H1 (cell line): ENCODE data around the gene ZDHHC22. TPM values are rescaled to one million over a fixed set of nuclear protein-coding genes. Genes with fewer than 3 reads are reported as not detected.

Experiments used
- CTCF ChIA-PET: fragments of 300-600 bp; sonication (Branson Sonifier 250); formaldehyde crosslinking; loops from one replicate; lab custom pipeline; 2021; ENCODE audit not compliant: partially characterized antibody; lab: Charles Lee
- POLR2A ChIA-PET: fragments of 300-600 bp; sonication (Branson Sonifier 250); formaldehyde crosslinking; loops from one replicate; lab custom pipeline; 2021; ENCODE audit warnings: inconsistent platforms; ENCODE audit not compliant: partially characterized antibody; lab: Charles Lee
- DNase-seq, 2 experiments: peaks; one replicate each; pipeline versions ENCODE4 v3.0.0 to v3.0.0-alpha.2; 2010 to 2022; ENCODE audit warnings: low spot score in 2 of 2, low read depth in 1 of 2, mixed read lengths in 1 of 2
- FAIRE-seq: peaks from 2 replicates; lab custom pipeline; 2011; peaks lifted over from hg19 to GRCh38; lab: Jason Lieb, UNC
- H2AFZ ChIP-seq: 2 replicates; pipeline ENCODE4 v1.8.1; 2012; ENCODE audit warnings: low read length, inconsistent platforms
- H2AK5ac ChIP-seq: 2 replicates; pipeline ENCODE4 v1.6.1; 2013; ENCODE audit warnings: low read depth, low read length
- H2BK120ac ChIP-seq: replicated peaks from 2 replicates; pipeline ENCODE3; 2013; ENCODE audit warnings: low read depth, low read length, inconsistent platforms
- H2BK12ac ChIP-seq: 2 replicates; pipeline ENCODE4 v1.6.1; 2013; ENCODE audit warnings: low read depth, low read length
- H2BK15ac ChIP-seq: 2 replicates; pipeline ENCODE4 v1.6.1; 2013; ENCODE audit warnings: low read length
- H2BK20ac ChIP-seq: 2 replicates; pipeline ENCODE4 v1.6.1; 2013; ENCODE audit warnings: low read length
- H2BK5ac ChIP-seq: 2 replicates; pipeline ENCODE4 v1.6.1; 2013; ENCODE audit warnings: low read depth, low read length
- H3K14ac ChIP-seq: 2 replicates; pipeline ENCODE4 v1.6.1; 2013; ENCODE audit warnings: inconsistent platforms; ENCODE audit not compliant: insufficient read length
- H3K18ac ChIP-seq: 2 replicates; pipeline ENCODE4 v1.6.1; 2013; ENCODE audit warnings: low read length; ENCODE audit errors: extremely low read depth
- H3K23ac ChIP-seq: 2 replicates; pipeline ENCODE4 v1.6.1; 2013; ENCODE audit warnings: inconsistent platforms; ENCODE audit not compliant: insufficient read length
- H3K23me2 ChIP-seq: 2 replicates; pipeline ENCODE4 v1.6.1; 2013; ENCODE audit warnings: low read depth, low read length
- H3K27ac ChIP-seq: 2 replicates; pipeline ENCODE4 v1.6.1; 2011; ENCODE audit warnings: low read depth, low read length, inconsistent platforms
- H3K27me3 ChIP-seq, 4 experiments: replicated peaks in 1 of 4; 1 replicate in 1 of 4; 2 replicates in 3 of 4; pipeline versions ENCODE4 v1.6.1 to v1.8.1; 2011 to 2013; ENCODE audit warnings: low read length in 3 of 4, mild to moderate bottlenecking in 3 of 4, inconsistent platforms in 2 of 4, mixed read lengths in 2 of 4, moderate library complexity in 1 of 4; ENCODE audit not compliant: control insufficient read depth in 3 of 4, insufficient read depth in 3 of 4; ENCODE audit errors: extremely low read depth in 1 of 4
- H3K36me3 ChIP-seq, 4 experiments: 2 replicates each; pipeline versions ENCODE4 v1.6.1 to v1.8.1; 2011 to 2013; ENCODE audit warnings: mild to moderate bottlenecking in 4 of 4, low read length in 3 of 4, moderate library complexity in 2 of 4, control low read depth in 1 of 4, inconsistent platforms in 1 of 4; ENCODE audit not compliant: insufficient read depth in 4 of 4, control insufficient read depth in 2 of 4
- H3K4ac ChIP-seq: replicated peaks from 2 replicates; pipeline ENCODE3; 2013; ENCODE audit warnings: low read length, low read depth, mixed read lengths, inconsistent platforms; ENCODE audit not compliant: insufficient read length
- H3K4me1 ChIP-seq, 4 experiments: replicated peaks in 1 of 4; 1 replicate in 1 of 4; 2 replicates in 3 of 4; pipeline versions ENCODE4 v1.6.1 to v1.8.1; 2011 to 2013; ENCODE audit warnings: low read length in 3 of 4, inconsistent platforms in 2 of 4, mixed read lengths in 1 of 4; ENCODE audit not compliant: insufficient read depth in 4 of 4, control insufficient read depth in 3 of 4
- H3K4me2 ChIP-seq, 2 experiments: 2 replicates each; pipeline versions ENCODE4 v1.6.1 to v1.8.1; 2011 to 2013; ENCODE audit warnings: low read depth in 2 of 2, low read length in 2 of 2, control low read depth in 1 of 2, inconsistent platforms in 1 of 2, mild to moderate bottlenecking in 1 of 2; ENCODE audit not compliant: insufficient read depth in 1 of 2
- H3K4me3 ChIP-seq, 4 experiments: fragments of 200-600, 300-600 bp in 1 of 4; sonication (generic), shearing (Covaris generic), sonication (Bioruptor Twin) in 1 of 4; 2 replicates each; pipeline versions ENCODE4 v1.5.1 to v1.8.1; 2011 to 2016; ENCODE audit warnings: low read length in 4 of 4, low read depth in 3 of 4, control low read depth in 2 of 4, inconsistent platforms in 2 of 4, mild to moderate bottlenecking in 2 of 4, mixed read lengths in 1 of 4, moderate library complexity in 1 of 4; ENCODE audit not compliant: insufficient read depth in 2 of 4; ENCODE audit errors: extremely low read depth in 1 of 4
- H3K56ac ChIP-seq: replicated peaks from 2 replicates; pipeline ENCODE3; 2013; ENCODE audit warnings: low read depth, mild to moderate bottlenecking, mixed read lengths, low read length, inconsistent platforms; ENCODE audit not compliant: insufficient read length
- H3K79me1 ChIP-seq: 2 replicates; pipeline ENCODE4 v1.6.1; 2013; ENCODE audit warnings: low read depth, low read length, control low read depth
- H3K79me2 ChIP-seq, 2 experiments: 2 replicates each; pipeline versions ENCODE4 v1.6.1 to v1.8.1; 2012 to 2013; ENCODE audit warnings: low read length in 2 of 2, mild to moderate bottlenecking in 2 of 2, inconsistent platforms in 1 of 2; ENCODE audit not compliant: insufficient read depth in 2 of 2, control insufficient read depth in 1 of 2
- H3K9ac ChIP-seq, 4 experiments: replicated peaks in 1 of 4; 1 replicate in 1 of 4; 2 replicates in 3 of 4; pipeline versions ENCODE4 v1.6.1 to v1.8.1; 2011 to 2013; ENCODE audit warnings: low read depth in 3 of 4, low read length in 3 of 4, control low read depth in 2 of 4, mild to moderate bottlenecking in 2 of 4, moderate library complexity in 2 of 4, inconsistent platforms in 1 of 4; ENCODE audit errors: extremely low read depth in 1 of 4
- H3K9me3 ChIP-seq, 2 experiments: 2 replicates each; pipeline versions ENCODE4 v1.6.1 to v1.8.1; 2012 to 2013; ENCODE audit warnings: mild to moderate bottlenecking in 2 of 2, moderate library complexity in 2 of 2, control low read depth in 1 of 2, inconsistent platforms in 1 of 2, low read depth in 1 of 2, low read length in 1 of 2, mixed read lengths in 1 of 2; ENCODE audit not compliant: insufficient read depth in 2 of 2
- H4K20me1 ChIP-seq, 2 experiments: replicated peaks in 1 of 2; 2 replicates each; pipeline versions ENCODE3 to v1.8.1; 2011 to 2013; ENCODE audit warnings: inconsistent platforms in 2 of 2, low read length in 2 of 2, mild to moderate bottlenecking in 1 of 2; ENCODE audit not compliant: insufficient read depth in 2 of 2, control insufficient read depth in 1 of 2
- H4K5ac ChIP-seq: 2 replicates; pipeline ENCODE4 v1.6.1; 2013; ENCODE audit warnings: low read length, low read depth, mixed read lengths, inconsistent platforms; ENCODE audit not compliant: insufficient read length
- H4K8ac ChIP-seq: 2 replicates; pipeline ENCODE4 v1.8.0; 2013; ENCODE audit warnings: mild to moderate bottlenecking, moderate library complexity, low read length, inconsistent platforms; ENCODE audit not compliant: insufficient read depth; ENCODE audit errors: extremely low read depth
- H4K91ac ChIP-seq: replicated peaks from 2 replicates; pipeline ENCODE3; 2013; ENCODE audit warnings: low read length, mixed read lengths, inconsistent platforms; ENCODE audit not compliant: insufficient read length
- CBX5 ChIP-seq: fragments of 300-800, 300-1000 bp; sonication (generic); IDR thresholded peaks from 2 replicates; pipeline ENCODE4 v1.7.1; 2016; ENCODE audit warnings: antibody characterized with exemption, low read length, low read depth
- CTBP2 ChIP-seq: IDR thresholded peaks from 2 replicates; pipeline ENCODE4 v1.7.0; 2011; ENCODE audit warnings: borderline replicate concordance, mild to moderate bottlenecking, moderate library complexity, mixed read lengths, low read length; ENCODE audit not compliant: insufficient read depth, insufficient read length
- JUN ChIP-seq: IDR thresholded peaks from 2 replicates; pipeline ENCODE4 v1.6.1; 2011; ENCODE audit warnings: low read depth, mild to moderate bottlenecking, improper control_type of control experiment, low read length
- NRF1 ChIP-seq: IDR thresholded peaks from 2 replicates; pipeline ENCODE4 v1.6.1; 2011; ENCODE audit warnings: mild to moderate bottlenecking, low read depth, low read length, improper control_type of control experiment
- RBBP5 ChIP-seq: IDR thresholded peaks from 2 replicates; pipeline ENCODE4 v1.7.1; 2012; ENCODE audit warnings: low read depth, mild to moderate bottlenecking, inconsistent platforms, low read length, moderate library complexity, borderline replicate concordance
- SIX5 ChIP-seq: IDR thresholded peaks from 2 replicates; pipeline ENCODE4 v1.6.1; 2011; ENCODE audit warnings: mild to moderate bottlenecking, low read depth, low read length
- SP1 ChIP-seq: IDR thresholded peaks from 2 replicates; pipeline ENCODE4 v1.6.1; 2011; ENCODE audit warnings: low read depth, low read length
- SP2 ChIP-seq: IDR thresholded peaks from 2 replicates; pipeline ENCODE4 v1.6.1; 2012; ENCODE audit warnings: mild to moderate bottlenecking, low read length, inconsistent platforms
- TAF7 ChIP-seq: optimal IDR thresholded peaks from 2 replicates; pipeline ENCODE3; 2011; ENCODE audit warnings: low read depth, mild to moderate bottlenecking, inconsistent platforms, low read length, moderate library complexity, borderline replicate concordance
- TBP ChIP-seq: IDR thresholded peaks from 2 replicates; pipeline ENCODE4 v1.6.1; 2011; ENCODE audit warnings: low read depth, low read length, improper control_type of control experiment
- TEAD4 ChIP-seq: IDR thresholded peaks from 2 replicates; pipeline ENCODE4 v1.6.1; 2012; ENCODE audit warnings: low read depth, low read length, inconsistent platforms, mixed read lengths
- USF2 ChIP-seq: IDR thresholded peaks from 2 replicates; pipeline ENCODE4 v1.6.1; 2011; ENCODE audit warnings: low read length, improper control_type of control experiment
- YY1 ChIP-seq: IDR thresholded peaks from 2 replicates; pipeline ENCODE4 v1.6.1; 2011; ENCODE audit warnings: low read depth, mild to moderate bottlenecking, low read length
- ZNF274 ChIP-seq: IDR thresholded peaks from 2 replicates; pipeline ENCODE4 v1.7.0; 2012; ENCODE audit warnings: low read length, borderline replicate concordance; ENCODE audit errors: extremely low read depth
- WGBS, 2 experiments: shearing (Covaris generic) in 1 of 2; methylation state at CpG; one replicate each; pipeline versions ENCODE4 v1.1.6 to v1.1.7; 2013 to 2015; ENCODE audit warnings: low lambda C conversion rate in 2 of 2, mixed read lengths in 2 of 2, inconsistent platforms in 1 of 2, low coverage in 1 of 2, missing lambda C conversion rate in 1 of 2; ENCODE audit not compliant: insufficient replicate concordance in 2 of 2, insufficient coverage in 1 of 2, insufficient read length in 1 of 2; ENCODE audit errors: extremely low coverage in 1 of 2, missing lambda C conversion rate in 1 of 2; 5-methylcytosine and 5-hydroxymethylcytosine counted together
- polyA plus RNA-seq, 7 experiments: library from polyadenylated mRNA; depleted of rRNA in 3 of 7; stranded (reverse) in 5 of 7; unstranded in 2 of 7; fragments of >200 nt in 5 of 7; fragments of 200-250 nt in 2 of 7; gene quantifications; 1 replicate in 5 of 7; 2 replicates in 1 of 7; 4 replicates in 1 of 7; pipeline versions ENCODE4 v1.2.1 to v1.2.3, GENCODE V29; 2011 to 2013; ENCODE audit warnings: missing spikeins in 2 of 7, mixed read lengths in 2 of 7
- total RNA-seq: library from RNA; stranded (reverse); fragmentation: NEBNext Ultra II Directional; extraction: Animal tissue kit (Norgen Biotek cat#: 25700); gene quantifications from 2 replicates; pipeline ENCODE4 v1.2.1, GENCODE V29; 2021

ZDHHC22 gene
- total and polyA plus RNA-seq, 2 of the 8 experiments (the other 6 are each of a cell fraction or from before 2014, with no cell fraction given) = 23.8 to 55.2 TPM

- no peak overlapping the region for H3K27ac ChIP-seq
- peaks cover 2% of the 10 kb centered on the region; the same call in 1 of the 2 replicates for H3K79me1 ChIP-seq
- no peak overlapping the region for H2BK120ac ChIP-seq
- CTCF ChIA-PET = interaction anchor here (1.7 to 56.8 kb wide), 5 partner anchors 3 to 82 kb away, joined by 5 to 1490 read pairs (median 41); partner anchors contain the start of genes CIPC and ZDHHC22
- H3K14ac ChIP-seq = no peak overlapping the region
- H4K91ac ChIP-seq = no peak overlapping the region
- no peaks in the 10 kb centered on the region for H3K9me3 ChIP-seq
- H3K4me3 ChIP-seq = no peak overlapping the region
- no peak overlapping the region for H2AFZ ChIP-seq
- no peak overlapping the region for H2BK15ac ChIP-seq
- 90% methylated on average over 3 of the region's 3 CpGs; no CpG with 5 or more reads in 1 of the 2 experiments for WGBS, 2 experiments
- no peak overlapping the region for H2AK5ac ChIP-seq
- H3K79me2 ChIP-seq = no peaks in the 10 kb centered on the region
- no peak overlapping the region for H3K56ac ChIP-seq
- FAIRE-seq = no peak
- no peak overlapping the region for H3K23ac ChIP-seq
- H3K4ac ChIP-seq = no peak overlapping the region
- H3K18ac ChIP-seq = no peak overlapping the region
- POLR2A ChIA-PET = no interaction called here
- H3K36me3 ChIP-seq = peaks cover 0 to 5% (median 0%) of the 10 kb centered on the region in 4 experiments; a peak in 1 of 8 replicates
- H2BK5ac ChIP-seq = no peak overlapping the region
- no peak overlapping the region for H3K4me2 ChIP-seq
- no peak overlapping the region for H3K9ac ChIP-seq
- H3K4me1 ChIP-seq = peaks cover 0 to 11% (median 6%) of the 10 kb centered on the region in 4 experiments; a peak in 5 of 7 replicates
- H2BK12ac ChIP-seq = no peak overlapping the region
- peaks cover 4 to 18% of the 10 kb centered on the region in 2 experiments for H4K20me1 ChIP-seq
- H2BK20ac ChIP-seq = no peak overlapping the region
- DNase-seq = no peak
- no peak overlapping the region for H4K5ac ChIP-seq
- H3K27me3 ChIP-seq = peaks cover 0 to 2% (median 0%) of the 10 kb centered on the region in 4 experiments; a peak in 1 of 7 replicates
- no peak overlapping the region; the same call in 1 of the 2 replicates for H4K8ac ChIP-seq
- H3K23me2 ChIP-seq = peaks cover 1% of the 10 kb centered on the region; the same call in 1 of the 2 replicates
- no peak for TF ChIP-seq RBBP5
- TF ChIP-seq CTBP2 = no peak
- no peak for TF ChIP-seq TEAD4
- no peak for TF ChIP-seq USF2
- no peak for TF ChIP-seq SIX5
- no peak for TF ChIP-seq SP2
- TF ChIP-seq CBX5 = no peak
- no peak for TF ChIP-seq SP1
- TF ChIP-seq TBP = no peak
- TF ChIP-seq YY1 = no peak
- TF ChIP-seq NRF1 = no peak
- no peak for TF ChIP-seq ZNF274
- no peak for TF ChIP-seq TAF7
- TF ChIP-seq JUN = no peak
Observed at GRCh38 chr14:77130386-77130785, 11.2 kb downstream of the ZDHHC22 start.
